ENCODE results near the gene C1QTNF7.

The C1QTNF7 gene, protein sequence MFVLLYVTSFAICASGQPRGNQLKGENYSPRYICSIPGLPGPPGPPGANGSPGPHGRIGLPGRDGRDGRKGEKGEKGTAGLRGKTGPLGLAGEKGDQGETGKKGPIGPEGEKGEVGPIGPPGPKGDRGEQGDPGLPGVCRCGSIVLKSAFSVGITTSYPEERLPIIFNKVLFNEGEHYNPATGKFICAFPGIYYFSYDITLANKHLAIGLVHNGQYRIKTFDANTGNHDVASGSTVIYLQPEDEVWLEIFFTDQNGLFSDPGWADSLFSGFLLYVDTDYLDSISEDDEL

DNA sequence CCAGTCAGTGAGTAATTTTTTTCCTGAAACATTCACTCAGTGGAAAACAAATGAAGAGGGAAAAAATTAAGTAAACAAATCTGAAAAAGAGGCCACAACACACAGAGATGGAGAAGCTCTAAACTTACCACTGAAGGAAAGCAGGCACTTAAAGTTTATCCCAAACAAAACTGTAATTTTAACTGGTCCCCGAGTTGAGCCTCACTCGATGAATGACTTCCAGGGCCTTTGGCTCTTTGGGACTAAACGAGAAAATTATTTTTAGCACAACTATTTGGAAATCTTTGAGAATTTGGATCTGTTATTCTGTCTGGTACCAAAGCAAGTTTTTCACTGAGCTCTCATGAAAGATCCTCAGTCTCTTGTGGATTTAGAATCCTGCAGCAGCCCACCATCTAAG lies at the start of gene C1QTNF7:
Gene C1QTNF7 (plus strand): TSS at position 333 of the 400 bp plus-strand sequence. CDS start 7,711 bp downstream, outside the sequence.
- DNase-seq, result no peak

DNA sequence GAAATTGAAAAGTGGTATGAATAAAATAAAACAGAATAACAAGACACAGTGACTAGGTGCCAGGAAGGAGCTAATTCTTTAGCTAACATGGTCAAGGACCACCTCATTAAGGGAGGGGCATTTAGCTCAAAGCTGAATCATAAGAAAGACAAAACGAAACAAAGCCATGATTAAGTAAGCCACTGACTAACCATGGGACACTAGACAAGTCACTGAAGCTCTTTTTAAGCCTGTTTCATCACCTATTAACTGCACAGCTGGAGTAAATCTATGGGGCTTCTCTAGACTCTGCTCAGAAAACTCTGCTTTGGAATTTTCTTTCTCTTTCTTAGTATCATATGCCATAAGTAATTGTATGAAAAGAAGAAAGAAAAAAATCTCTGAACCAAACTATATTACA lies 49.8 kb upstream of the C1QTNF7 start:
- DNase-seq, result no peak

DNA sequence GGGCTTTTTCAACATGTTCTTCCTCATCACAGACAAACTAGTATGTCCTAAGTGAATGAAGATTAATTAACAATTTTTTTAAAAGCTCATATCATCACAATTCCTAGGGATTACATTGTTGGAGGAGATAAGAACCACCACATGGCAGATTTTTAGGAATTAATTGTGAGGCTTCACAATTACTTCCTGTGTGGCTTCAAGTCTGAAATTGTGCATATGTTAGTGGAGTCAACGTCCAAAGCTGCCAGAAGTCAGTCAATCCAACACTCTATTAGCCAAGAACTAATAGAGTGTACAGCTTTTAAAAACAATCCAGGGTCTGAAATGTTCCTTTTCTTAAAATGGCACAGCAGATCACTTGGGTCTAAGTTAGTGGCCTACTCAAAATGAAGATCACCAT lies 49.3 kb upstream of the C1QTNF7 start:
- no peak for DNase-seq

DNA sequence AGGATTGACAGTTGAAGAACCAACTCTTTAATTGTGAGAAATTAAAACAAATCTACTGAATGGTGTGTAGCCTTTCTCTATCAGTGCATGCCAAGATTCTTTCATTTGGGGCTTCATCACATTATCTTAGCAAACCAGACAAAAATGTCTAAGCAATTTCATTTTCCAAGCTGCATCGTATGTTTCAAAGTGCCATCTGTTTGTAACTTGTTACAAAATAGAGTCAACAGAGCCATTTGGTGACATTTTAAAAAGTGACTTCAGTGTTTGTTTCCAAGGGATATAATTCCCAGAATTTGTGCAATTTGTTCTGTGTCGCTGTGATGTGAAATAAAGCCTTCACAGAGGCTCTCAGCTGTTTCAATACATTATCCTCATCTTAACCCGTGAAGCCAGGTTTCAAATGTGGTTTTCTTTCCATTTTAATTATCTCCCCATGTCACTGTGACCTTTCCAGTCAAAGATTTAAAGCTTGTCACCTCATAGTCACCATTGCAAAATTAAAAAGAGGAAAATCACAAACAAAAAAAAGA lies 46.0 kb upstream of the C1QTNF7 start:
- no peak for DNase-seq

DNA sequence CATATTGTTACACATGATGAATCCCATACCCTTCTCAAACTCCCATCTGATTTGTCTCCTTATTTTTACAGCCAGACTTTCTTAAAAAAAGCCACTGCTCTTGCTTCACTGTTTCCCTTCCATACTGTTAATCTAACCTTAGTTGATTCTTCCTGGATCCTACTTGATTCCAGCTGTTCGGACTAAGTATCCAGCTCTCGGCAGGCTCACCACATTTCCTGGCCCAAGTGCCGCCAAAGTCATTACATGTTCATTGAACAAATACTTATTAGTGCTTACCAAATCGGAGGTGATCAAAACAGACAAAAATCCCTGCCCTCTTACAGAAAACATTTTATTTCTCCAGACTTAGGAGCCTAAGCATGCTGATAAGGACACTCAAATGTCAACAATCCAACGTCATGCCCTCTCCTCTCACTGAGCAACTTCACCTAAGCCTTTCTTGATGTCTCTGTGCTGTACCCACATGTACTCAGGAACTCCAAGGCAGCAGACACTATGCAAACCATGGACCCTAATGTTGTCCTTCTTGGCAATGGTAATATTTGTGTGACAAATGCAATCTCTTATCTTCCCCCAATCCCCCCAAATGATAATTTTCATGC lies 45.1 kb upstream of the C1QTNF7 start:
- no peak for DNase-seq

DNA sequence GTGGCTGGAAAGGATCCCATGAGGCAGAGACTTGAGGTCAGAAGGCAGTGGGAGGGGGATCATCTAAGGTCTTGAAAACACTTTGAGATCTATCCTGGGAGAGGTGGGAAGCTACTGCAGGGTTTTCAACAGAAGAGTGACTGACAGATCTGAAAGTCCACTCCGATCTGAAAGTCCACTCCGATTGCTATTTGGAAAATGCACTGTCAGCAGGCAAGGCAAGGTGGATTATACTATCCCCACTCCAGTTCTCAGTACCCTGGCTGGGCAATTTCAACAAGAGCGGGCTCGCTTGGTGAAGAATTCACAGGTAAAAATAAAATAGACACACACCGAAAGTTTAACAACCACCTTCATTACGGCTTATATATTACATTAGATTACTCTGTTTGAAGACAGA lies 42.3 kb upstream of the C1QTNF7 start:
- no peak for DNase-seq

DNA sequence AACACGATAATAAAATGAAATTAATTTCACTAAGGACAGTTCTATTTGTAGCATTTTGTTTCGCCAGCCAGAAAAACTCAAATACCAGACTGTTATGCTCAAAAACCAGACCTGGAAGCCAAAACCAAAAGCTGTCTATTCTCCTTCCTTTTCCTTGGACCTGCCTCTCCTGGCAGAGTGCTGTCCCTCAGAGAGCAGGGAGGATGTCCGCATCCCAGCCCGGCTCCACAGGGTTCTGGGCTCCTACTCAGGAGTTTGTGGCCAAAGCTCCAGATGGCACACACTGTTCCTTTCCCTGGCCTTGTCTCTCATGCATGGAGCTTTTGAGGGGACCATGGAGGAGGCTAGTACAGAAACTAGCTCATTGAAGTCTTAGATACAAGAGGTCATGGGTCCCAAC lies 41.9 kb upstream of the C1QTNF7 start:
- DNase-seq, result no peak

DNA sequence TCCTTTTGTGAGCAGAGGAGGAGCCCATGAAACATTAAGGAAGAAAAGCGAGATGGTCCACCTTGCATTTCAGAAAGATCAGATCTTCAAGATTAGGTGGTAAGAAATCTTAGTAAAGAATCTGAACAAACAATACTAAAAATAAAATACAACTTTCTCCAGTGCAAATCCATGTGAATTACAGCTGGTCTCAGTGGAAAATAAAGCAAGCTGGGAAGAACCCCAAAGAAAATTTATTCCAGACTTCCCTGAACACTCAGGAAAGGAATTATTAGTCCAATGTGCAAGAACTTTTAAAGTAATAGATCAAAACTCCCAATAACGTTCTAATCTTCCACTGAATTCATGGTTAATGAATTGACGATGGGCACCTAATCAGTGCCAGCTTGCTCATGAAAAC lies 37.3 kb upstream of the C1QTNF7 start:
- DNase-seq, result no peak

DNA sequence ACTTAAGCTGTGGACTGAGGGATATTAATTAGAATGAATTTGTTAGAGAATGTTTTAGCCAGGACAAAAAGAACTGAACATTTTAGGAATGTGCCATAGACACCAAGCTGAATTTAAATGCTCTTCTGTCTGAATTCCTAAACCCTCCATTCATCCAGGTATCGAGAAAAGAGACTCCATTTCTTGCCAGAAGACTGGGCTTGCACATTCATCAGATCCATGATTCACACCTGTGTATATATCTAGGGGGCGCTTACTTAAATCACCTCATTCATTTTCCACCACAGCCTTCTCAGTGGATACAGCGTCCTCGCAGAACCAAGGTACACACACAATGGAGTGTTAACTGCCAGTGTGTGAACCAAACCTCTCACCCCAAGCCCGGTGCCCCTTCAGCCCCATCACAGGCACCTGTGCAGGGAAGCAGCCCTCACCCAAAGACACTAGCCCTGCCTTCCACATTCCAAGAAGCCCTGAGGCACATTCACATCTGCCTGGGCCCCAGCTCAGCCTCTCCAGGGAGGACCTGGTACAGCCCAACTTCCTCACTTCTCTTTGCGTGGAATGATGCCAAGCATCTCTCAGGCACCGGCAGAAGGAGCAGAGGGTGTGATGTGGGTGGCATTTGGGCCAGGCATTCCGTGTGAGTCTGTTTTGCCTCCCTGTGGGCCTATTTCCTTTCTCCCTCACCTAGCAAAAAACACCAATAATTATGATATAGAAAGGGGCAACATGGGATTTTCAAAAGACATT lies 35.6 kb upstream of the C1QTNF7 start:
- DNase-seq, result no peak

DNA sequence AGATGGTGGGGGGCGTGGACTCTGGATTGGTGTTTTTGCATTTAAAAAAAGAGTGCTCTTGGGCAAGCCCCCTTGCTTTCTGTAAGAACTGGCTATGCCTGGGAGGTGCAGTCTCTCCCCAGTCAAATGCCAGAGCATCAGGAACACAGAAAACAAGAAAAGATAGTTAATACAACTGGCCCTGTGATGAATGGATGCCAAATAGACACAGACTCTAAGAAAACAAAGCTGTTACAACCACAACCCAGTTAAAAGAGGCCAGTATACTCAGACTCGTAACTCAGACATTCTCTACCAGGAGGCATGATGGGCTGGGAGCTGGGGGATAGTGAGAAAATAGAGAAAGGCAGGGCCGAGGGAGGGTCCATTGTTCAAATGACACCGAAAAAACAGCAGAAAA lies 32.5 kb upstream of the C1QTNF7 start:
- no peak for DNase-seq

DNA sequence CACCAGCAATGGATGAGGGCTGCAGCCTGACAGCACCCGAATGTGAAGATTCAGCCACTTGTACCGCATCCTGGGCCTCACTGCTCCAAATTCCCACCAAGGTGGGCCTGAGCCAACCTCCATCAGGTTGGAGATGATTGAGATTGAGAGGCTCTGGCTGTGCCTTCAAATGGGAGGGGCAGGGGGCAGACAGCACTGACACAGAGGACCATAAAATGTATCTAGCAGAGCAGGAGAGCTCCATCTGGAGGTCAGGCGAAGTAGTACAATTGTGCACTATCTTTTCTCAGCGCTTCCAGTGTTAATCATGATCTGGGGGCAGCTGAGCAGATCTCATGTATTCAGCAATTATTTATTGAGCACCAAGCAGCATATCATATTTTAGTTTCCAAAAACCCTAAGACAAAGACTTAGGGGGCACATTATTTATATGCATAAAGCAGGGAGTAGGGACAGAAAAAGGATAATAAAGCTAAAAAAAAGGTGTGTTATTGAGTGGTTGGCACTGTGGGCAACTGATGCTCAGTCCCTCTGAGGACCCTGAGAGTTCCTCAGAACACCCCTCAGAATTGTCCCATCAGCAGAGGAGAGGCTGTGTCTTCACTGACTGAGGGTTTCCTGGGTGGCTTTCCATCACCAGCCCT lies 31.6 kb upstream of the C1QTNF7 start:
- peak; percentile 31 for DNase-seq

DNA sequence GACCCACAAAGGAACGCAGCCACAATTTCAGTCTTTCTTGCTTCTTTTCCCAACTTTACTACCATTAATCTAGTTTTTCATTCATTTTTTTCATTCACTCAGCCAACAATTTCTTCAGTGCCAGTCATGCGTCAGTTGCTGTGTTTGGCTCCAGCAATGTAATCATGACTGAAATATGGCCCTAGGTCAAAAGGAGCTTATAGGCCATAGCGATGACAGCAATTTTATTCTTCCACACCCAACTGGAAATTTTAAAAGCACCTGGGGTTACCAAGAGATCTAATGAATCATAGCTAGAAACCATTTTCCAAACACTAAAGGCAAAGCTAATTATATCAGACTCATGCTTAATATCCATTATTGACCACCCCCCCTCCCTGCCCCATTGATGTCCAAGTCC lies 29.8 kb upstream of the C1QTNF7 start:
- no peak for DNase-seq

DNA sequence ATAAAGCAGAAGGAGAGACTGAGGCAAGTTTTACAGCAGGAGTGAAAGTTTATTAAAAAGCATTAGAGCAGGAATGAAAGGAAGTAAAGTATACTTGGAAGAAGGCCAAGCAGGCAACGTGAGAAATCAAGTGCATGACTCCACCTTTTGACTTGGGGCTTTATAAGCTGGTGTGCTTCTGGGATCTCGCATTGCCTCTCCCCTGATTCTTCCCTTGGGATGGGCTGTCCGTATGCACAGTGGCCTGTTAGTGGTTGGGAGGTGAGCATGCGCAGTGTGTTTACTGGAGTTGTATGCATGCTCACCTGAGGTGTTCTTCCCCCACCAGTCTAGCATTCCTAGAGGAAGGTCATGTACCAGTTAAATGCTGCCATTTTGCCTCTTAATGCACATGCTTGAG lies 29.1 kb upstream of the C1QTNF7 start:
- no peak for DNase-seq

DNA sequence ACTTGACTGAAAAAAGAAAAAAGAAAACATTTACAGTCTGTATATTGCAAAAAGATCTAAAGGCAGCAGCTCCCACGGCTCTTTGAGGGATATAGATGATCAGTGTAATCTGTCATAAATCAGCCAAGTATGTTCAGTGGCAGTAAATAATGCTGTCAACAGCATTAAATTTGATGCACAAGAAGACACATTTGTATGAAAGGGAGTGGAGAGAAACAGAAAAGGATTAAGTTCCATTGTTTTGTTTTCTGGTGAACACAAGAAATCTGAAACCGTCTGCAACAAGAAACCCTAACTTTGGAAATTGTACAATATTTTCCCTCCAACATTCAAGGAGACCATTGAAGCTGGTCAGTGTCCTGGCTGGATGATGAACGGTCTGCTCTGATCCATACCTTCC lies 27.6 kb upstream of the C1QTNF7 start:
- no peak for DNase-seq

DNA sequence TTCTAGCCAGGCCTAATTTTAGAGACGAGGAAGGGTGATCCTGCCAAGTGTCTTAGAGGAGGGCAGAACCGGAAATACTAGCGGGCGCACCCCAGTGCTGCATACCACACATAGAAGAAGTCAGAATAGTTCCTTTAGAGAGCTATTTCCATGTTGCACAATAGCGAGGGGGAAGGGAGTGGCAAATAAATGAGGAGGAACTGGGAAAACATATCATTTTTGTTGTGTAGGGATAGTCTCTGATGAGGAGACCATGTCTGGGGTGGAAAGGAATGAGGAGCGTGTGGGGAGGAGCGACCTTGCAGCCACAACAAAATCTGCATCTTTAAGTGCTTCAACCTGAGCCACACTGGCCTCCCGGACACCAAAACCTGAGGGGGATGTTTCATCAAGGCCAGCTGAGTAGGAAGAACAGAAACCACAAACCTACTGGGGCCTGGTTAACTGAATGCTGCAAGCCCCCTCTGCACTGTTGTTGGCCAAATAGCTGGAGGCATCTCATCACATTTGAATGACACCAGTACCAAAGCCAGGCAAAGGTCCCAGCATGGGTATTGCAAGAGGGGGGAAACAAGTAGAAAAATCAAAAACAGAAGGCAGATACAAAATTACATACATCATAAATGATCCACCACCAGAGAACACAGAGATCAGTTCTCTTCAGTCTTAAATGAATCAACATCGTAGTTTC lies 26.7 kb upstream of the C1QTNF7 start:
- no peak for DNase-seq

DNA sequence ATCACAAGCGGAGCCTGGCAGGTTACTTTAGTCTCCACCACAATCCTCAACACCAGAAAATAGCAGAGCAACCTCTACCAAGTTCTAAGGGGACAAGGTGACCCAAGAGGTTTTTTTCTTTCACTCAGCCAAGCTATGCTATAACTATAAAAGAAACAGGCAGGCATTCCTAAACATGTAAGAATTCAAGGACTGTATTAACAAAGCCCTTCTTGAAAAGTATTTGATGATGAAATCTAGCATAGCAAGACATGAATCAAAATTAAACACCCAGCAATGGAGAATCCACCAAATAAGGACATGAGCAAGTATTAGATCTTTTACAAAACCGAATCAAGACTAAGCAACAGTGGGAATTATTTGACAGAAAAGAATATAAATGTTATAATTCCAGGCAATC lies 25.7 kb upstream of the C1QTNF7 start:
- no peak for DNase-seq

DNA sequence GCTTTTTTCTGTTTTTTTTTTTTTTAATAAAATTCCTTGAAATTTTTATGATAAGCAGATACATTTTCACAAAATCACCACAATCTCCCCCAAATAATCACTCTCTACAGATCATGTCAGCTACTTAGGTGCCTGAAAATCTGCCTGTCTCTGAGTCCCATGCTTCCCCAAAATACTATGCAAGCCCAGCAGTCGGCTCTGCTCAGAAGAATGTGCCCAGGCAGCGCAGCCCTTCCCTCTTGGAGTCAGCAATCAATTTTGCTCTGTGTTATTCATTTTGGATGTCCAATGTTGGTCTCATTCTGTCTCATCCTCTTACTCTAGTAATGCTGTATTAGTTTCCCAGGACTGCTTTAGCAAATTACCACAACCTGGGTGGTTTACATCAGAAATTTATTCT lies 24.9 kb upstream of the C1QTNF7 start:
- DNase-seq, result no peak

DNA sequence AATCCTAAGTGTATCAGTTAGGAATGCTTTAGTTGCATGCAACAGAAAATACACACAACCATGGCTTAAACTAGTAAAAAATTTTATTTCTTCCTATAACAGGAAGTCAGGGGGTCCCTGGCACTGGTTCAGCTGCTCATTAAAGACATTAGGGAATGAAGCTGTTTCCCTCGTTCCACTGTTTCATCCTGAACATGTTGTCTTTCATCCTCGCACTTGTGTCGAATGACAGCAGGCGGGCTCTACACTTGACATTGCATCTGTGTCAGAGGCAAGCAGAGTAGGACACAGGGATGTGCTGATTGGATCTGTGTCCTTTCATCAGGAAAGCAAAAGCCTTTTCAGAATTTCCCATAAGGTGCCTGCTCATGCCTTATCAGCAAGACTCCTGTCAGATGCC lies 22.8 kb upstream of the C1QTNF7 start:
- no peak for DNase-seq

DNA sequence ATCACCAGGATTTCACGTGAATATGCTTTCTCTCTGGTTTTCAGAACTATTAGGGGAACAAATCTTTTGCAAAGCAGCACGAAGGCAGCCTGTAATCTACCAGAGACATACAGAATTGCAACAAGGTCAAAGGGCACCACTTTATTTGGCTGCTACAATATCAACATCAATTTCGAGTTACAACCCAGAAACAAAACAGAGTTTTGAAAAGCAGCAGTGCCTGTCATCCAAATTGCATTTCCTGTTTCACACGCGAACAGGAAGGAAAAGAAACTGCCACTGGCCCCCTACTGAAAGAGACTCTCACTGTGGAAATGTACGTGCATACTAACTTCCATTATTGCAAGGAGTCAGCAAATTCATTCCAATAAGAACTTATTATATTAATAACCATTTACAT lies 17.1 kb upstream of the C1QTNF7 start:
- DNase-seq, result no peak

DNA sequence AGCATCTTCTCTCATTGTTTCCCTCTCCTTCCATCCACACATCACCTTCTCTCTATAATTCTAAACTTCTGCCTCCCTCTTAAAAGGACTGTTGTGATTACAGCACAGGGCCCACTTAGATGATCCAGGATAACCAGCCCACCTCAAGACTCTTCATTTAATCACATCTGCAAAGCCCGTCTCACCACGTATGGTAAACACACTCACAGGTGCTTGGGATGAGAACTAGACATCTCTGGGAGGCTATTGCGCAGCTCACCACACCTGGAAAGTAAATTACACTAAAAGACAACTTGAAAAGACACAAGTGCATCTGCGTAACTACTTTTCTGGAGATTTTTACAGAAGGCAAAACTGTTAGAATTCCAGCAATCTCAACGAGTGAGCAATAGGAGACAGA lies 15.4 kb upstream of the C1QTNF7 start:
- no peak for DNase-seq

DNA sequence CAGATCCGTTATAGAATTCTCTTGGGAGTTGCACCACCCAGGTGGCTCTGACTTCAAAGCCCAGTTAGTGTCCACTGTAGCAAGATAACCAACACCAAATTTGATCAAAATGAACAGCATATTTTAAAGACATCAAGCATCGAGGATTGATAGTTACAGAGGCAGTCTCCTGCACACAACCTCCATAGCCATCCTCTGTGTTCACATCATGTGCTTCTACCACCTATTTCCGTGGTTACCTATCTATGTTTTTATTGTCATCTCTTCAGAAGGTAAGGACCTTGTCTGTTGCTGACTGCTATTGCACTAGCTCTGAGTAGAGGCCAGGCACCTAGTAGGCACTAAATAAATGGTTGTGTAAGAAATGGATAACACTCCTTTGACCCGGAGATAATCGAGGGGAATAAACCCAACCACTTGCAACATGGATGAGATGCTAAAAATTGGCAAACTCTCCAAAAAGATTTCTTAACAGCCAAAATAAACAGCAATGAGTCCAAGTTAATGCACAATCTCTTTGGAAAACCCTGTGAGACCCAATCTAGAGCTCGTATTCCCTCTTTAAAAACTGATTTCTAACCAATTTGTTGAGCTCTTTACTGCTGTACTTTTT lies 14.7 kb upstream of the C1QTNF7 start:
- DNase-seq, result no peak

DNA sequence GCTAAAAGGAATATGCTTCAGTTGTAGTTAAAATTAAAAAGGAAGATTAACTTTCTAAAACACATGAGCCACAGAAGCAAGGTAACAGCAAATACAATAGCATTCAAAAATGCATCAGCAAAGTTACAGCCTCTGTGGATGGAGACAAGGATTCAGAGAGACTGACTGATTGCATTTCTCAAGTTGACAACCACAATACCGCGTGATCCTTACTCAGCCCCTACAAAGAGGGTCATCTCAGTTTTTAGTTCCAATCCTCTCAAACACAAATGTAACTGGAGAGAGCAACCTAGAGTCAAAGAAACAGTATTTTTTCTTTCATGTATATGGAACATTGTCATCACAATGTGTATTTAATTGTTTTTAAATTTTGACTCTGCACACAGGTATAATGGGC lies 14.2 kb upstream of the C1QTNF7 start:
- DNase-seq, result no peak
